NCI-H1436 (cell line): ENCODE results near the gene EFCAB3.
"Not testable (repeated sequence)": the region's sequence is repeated elsewhere in the genome, so short reads cannot be mapped to it uniquely, and the experiment has no call there.

Source experiments
- DNase-seq: peaks from one replicate; lab custom pipeline; 2025; lab: John Stamatoyannopoulos, UW

EFCAB3 gene

DNA sequence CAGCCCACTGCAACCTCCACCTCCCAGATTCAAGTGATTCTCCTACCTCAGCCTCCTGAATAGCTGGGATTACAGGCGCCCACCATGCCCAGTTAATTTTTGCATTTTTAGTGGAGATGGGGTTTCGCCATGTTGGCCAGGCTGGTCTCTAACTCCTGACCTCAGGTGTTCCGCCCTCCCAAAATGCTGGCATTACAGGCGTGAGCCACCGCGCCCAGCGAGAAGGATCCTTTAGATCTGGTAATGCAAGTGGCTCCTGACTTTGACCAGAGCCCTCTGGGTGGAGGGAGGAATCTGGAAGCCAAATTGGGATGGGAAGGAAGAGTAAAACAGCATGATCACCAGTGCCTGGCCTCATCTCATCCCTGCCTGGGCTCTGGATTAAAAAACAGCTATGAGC, 84.9 kb downstream of the EFCAB3 start:
- not testable (repeated sequence) for DNase-seq
